Measurements from ENCODE around the gene CMBL. TPM values are rescaled to one million over a fixed set of nuclear protein-coding genes. Genes with fewer than 3 reads are reported as not detected.

CMBL gene
- total RNA-seq, 2 donors from 2014 or later = 3.4 to 7.8 TPM

- Histone ChIP-seq H3K9me3 (no peaks in the 10 kb centered on the region), H3K4me3 (no peak overlapping the region), H3K36me3 (peaks cover 24% of the 10 kb centered on the region), H3K27me3 (replicated peaks; ENCODE audit: insufficient read depth) (no peaks in the 10 kb centered on the region), H3K4me1 (ENCODE audit: control insufficient read depth in 1 of 2, low read depth in 2 of 2) (no peaks in the 10 kb centered on the region), H3K27ac (no peak overlapping the region)
- ATAC-seq (ENCODE audit: insufficient number of reproducible peaks, low FRiP score, low read depth) (no peak), DNase-seq (ENCODE audit: low spot score) (no peak)
- no peak for TF ChIP-seq CTCF (IDR thresholded peaks at IDR 0.05)
Measured at GRCh38 chr5:10265245-10266109, 42.2 kb downstream of the CMBL start.

- no peak for TF ChIP-seq CTCF (IDR thresholded peaks at IDR 0.05)
- Histone ChIP-seq H3K4me1 (ENCODE audit: control insufficient read depth in 1 of 2, low read depth in 2 of 2) (no peaks in the 10 kb centered on the region), H3K9me3 (no peaks in the 10 kb centered on the region), H3K4me3 (no peak overlapping the region), H3K27ac (no peak overlapping the region), H3K36me3 (peaks cover 33% of the 10 kb centered on the region), H3K27me3 (replicated peaks; ENCODE audit: insufficient read depth) (no peaks in the 10 kb centered on the region)
- DNase-seq (ENCODE audit: low spot score) (no peak), ATAC-seq (ENCODE audit: insufficient number of reproducible peaks, low FRiP score, low read depth) (no peak)
Measured at GRCh38 chr5:10264604-10265003, 43.1 kb downstream of the CMBL start.

- Histone ChIP-seq H3K4me3 (no peak overlapping the region), H3K27ac (no peak overlapping the region), H3K4me1 (ENCODE audit: control insufficient read depth in 1 of 2, low read depth in 2 of 2) (no peaks in the 10 kb centered on the region), H3K36me3 (peaks cover 49% of the 10 kb centered on the region), H3K27me3 (replicated peaks; ENCODE audit: insufficient read depth) (no peaks in the 10 kb centered on the region), H3K9me3 (no peaks in the 10 kb centered on the region)
- DNase-seq (ENCODE audit: low spot score) (no peak), ATAC-seq (ENCODE audit: insufficient number of reproducible peaks, low FRiP score, low read depth) (no peak)
- no peak for TF ChIP-seq CTCF (IDR thresholded peaks at IDR 0.05)
Measured at GRCh38 chr5:10262995-10263394, 44.7 kb downstream of the CMBL start.

- no peaks in the 10 kb centered on the region for H3K4me1 ChIP-seq (ENCODE audit: control insufficient read depth in 1 of 2, low read depth in 2 of 2)
- no peak for ATAC-seq (ENCODE audit: insufficient number of reproducible peaks, low FRiP score, low read depth)
- no peaks in the 10 kb centered on the region for H3K27me3 ChIP-seq (replicated peaks; ENCODE audit: insufficient read depth)
- H3K4me3 ChIP-seq = no peak overlapping the region
- no peak overlapping the region for H3K27ac ChIP-seq
- H3K9me3 ChIP-seq = no peaks in the 10 kb centered on the region
- no peak for TF ChIP-seq CTCF (IDR thresholded peaks at IDR 0.05)
- H3K36me3 ChIP-seq = peaks cover 56% of the 10 kb centered on the region
- DNase-seq (ENCODE audit: low spot score) = no peak
Measured at GRCh38 chr5:10262121-10262774, 45.5 kb downstream of the CMBL start.

- TF ChIP-seq CTCF (IDR thresholded peaks at IDR 0.05) = no peak
- ATAC-seq (ENCODE audit: insufficient number of reproducible peaks, low FRiP score, low read depth) = no peak
- H3K36me3 ChIP-seq = peaks cover 63% of the 10 kb centered on the region
Measured at GRCh38 chr5:10261065-10261464, 46.6 kb downstream of the CMBL start.

More at GRCh38 chr5:10261065-10261464, 46.6 kb downstream of the CMBL start:
- Histone ChIP-seq H3K27me3 (replicated peaks; ENCODE audit: insufficient read depth) (no peaks in the 10 kb centered on the region), H3K9me3 (no peaks in the 10 kb centered on the region), H3K27ac (no peak overlapping the region), H3K4me3 (no peak overlapping the region), H3K4me1 (ENCODE audit: control insufficient read depth in 1 of 2, low read depth in 2 of 2) (no peaks in the 10 kb centered on the region)
- no peak for DNase-seq (ENCODE audit: low spot score)

Data from thoracic aorta (tissue), 2 donors.